ENCODE data around the gene SPAG9. TPM values are rescaled to one million over a fixed set of nuclear protein-coding genes. Genes with fewer than 3 reads are reported as not detected.

Gene SPAG9
- total and polyA plus RNA-seq, 2 experiments from 2014 or later: 13.7 to 45.0 TPM

DNA sequence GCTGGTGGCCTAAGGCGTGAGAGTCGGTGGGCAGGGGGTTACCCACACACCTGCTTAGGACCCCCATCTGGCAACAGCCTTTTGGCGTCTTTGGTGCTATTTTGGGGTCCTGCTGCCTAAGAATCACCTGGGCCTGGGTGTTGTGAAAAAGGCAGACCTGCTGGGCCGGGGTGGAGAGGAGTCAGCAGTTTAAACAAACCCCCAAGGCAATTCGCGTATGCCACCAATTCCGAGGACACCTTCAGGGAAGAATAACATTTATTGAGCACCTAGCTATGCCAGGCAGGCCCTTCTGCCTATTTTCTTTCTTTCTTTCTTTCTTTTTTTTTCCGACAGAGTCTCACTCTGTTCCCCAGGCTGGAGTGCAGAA lies 200.6 kb downstream of the SPAG9 start:
- H3K4me3 Mint-ChIP-seq: no peak overlapping the region
- H3K9me3 Mint-ChIP-seq: no peaks in the 10 kb centered on the region
- Histone ChIP-seq H4K20me1 (replicated peaks; ENCODE audit: insufficient read depth) (no peaks in the 10 kb centered on the region), H3F3A (replicated peaks; ENCODE audit: low read depth) (no peaks in the 10 kb centered on the region), H3K27ac (ENCODE audit: low read depth) (no peak overlapping the region), H3K9me2 (ENCODE audit: insufficient read depth) (no peaks in the 10 kb centered on the region), H3K4me3 (no peak overlapping the region), H3K79me2 (replicated peaks; ENCODE audit: insufficient read depth) (no peaks in the 10 kb centered on the region), H3K27me3 (ENCODE audit: insufficient read depth) (no peaks in the 10 kb centered on the region), H3K4me1 (ENCODE audit: insufficient read depth) (peaks cover 15% of the 10 kb centered on the region), H2AFZ (peak overlapping the region; percentile 85; the same call in 1 of the 2 replicates), H3K36me3 (ENCODE audit: insufficient read depth) (no peaks in the 10 kb centered on the region), H3K4me2 (peak overlapping the region; percentile 36; the same call in 1 of the 2 replicates)
- peaks cover 14% of the 10 kb centered on the region for H3K27me3 Mint-ChIP-seq (ENCODE audit: insufficient read depth, low read depth, poor library complexity)
- DNase-seq (ENCODE audit: low spot score) (no peak), ATAC-seq (no peak)
- peaks cover 49% of the 10 kb centered on the region for H3K4me1 Mint-ChIP-seq
- no peak overlapping the region for H3K27ac Mint-ChIP-seq
- H3K36me3 Mint-ChIP-seq (ENCODE audit: low read depth): no peaks in the 10 kb centered on the region
- no peak for TF ChIP-seq NANOG (IDR thresholded peaks at IDR 0.05; ENCODE audit: borderline replicate concordance)
- no peak for TF ChIP-seq CREB1 (CRISPR knock-in tag; IDR thresholded peaks at IDR 0.05; ENCODE audit: low read depth)
- TF ChIP-seq, protein P1, sequence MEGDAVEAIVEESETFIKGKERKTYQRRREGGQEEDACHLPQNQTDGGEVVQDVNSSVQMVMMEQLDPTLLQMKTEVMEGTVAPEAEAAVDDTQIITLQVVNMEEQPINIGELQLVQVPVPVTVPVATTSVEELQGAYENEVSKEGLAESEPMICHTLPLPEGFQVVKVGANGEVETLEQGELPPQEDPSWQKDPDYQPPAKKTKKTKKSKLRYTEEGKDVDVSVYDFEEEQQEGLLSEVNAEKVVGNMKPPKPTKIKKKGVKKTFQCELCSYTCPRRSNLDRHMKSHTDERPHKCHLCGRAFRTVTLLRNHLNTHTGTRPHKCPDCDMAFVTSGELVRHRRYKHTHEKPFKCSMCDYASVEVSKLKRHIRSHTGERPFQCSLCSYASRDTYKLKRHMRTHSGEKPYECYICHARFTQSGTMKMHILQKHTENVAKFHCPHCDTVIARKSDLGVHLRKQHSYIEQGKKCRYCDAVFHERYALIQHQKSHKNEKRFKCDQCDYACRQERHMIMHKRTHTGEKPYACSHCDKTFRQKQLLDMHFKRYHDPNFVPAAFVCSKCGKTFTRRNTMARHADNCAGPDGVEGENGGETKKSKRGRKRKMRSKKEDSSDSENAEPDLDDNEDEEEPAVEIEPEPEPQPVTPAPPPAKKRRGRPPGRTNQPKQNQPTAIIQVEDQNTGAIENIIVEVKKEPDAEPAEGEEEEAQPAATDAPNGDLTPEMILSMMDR (conservative IDR thresholded peaks at IDR 0.05; ENCODE audit: low read depth in 2 of 2): no peak
- TF ChIP-seq ZNF114 (CRISPR knock-in tag; IDR thresholded peaks at IDR 0.05): no peak
- no peak for TF ChIP-seq EZH2 (IDR thresholded peaks at IDR 0.05; ENCODE audit: low read depth, unreplicated experiment)
- TF ChIP-seq, protein P2, sequence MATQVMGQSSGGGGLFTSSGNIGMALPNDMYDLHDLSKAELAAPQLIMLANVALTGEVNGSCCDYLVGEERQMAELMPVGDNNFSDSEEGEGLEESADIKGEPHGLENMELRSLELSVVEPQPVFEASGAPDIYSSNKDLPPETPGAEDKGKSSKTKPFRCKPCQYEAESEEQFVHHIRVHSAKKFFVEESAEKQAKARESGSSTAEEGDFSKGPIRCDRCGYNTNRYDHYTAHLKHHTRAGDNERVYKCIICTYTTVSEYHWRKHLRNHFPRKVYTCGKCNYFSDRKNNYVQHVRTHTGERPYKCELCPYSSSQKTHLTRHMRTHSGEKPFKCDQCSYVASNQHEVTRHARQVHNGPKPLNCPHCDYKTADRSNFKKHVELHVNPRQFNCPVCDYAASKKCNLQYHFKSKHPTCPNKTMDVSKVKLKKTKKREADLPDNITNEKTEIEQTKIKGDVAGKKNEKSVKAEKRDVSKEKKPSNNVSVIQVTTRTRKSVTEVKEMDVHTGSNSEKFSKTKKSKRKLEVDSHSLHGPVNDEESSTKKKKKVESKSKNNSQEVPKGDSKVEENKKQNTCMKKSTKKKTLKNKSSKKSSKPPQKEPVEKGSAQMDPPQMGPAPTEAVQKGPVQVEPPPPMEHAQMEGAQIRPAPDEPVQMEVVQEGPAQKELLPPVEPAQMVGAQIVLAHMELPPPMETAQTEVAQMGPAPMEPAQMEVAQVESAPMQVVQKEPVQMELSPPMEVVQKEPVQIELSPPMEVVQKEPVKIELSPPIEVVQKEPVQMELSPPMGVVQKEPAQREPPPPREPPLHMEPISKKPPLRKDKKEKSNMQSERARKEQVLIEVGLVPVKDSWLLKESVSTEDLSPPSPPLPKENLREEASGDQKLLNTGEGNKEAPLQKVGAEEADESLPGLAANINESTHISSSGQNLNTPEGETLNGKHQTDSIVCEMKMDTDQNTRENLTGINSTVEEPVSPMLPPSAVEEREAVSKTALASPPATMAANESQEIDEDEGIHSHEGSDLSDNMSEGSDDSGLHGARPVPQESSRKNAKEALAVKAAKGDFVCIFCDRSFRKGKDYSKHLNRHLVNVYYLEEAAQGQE (IDR thresholded peaks at IDR 0.05; ENCODE audit: unreplicated experiment): no peak
- no peak for TF ChIP-seq JUNB (IDR thresholded peaks at IDR 0.05; ENCODE audit: unreplicated experiment)
- TF ChIP-seq POLR2AphosphoS5 (IDR thresholded peaks at IDR 0.05; ENCODE audit: low read depth): no peak
- TF ChIP-seq, protein P3, sequence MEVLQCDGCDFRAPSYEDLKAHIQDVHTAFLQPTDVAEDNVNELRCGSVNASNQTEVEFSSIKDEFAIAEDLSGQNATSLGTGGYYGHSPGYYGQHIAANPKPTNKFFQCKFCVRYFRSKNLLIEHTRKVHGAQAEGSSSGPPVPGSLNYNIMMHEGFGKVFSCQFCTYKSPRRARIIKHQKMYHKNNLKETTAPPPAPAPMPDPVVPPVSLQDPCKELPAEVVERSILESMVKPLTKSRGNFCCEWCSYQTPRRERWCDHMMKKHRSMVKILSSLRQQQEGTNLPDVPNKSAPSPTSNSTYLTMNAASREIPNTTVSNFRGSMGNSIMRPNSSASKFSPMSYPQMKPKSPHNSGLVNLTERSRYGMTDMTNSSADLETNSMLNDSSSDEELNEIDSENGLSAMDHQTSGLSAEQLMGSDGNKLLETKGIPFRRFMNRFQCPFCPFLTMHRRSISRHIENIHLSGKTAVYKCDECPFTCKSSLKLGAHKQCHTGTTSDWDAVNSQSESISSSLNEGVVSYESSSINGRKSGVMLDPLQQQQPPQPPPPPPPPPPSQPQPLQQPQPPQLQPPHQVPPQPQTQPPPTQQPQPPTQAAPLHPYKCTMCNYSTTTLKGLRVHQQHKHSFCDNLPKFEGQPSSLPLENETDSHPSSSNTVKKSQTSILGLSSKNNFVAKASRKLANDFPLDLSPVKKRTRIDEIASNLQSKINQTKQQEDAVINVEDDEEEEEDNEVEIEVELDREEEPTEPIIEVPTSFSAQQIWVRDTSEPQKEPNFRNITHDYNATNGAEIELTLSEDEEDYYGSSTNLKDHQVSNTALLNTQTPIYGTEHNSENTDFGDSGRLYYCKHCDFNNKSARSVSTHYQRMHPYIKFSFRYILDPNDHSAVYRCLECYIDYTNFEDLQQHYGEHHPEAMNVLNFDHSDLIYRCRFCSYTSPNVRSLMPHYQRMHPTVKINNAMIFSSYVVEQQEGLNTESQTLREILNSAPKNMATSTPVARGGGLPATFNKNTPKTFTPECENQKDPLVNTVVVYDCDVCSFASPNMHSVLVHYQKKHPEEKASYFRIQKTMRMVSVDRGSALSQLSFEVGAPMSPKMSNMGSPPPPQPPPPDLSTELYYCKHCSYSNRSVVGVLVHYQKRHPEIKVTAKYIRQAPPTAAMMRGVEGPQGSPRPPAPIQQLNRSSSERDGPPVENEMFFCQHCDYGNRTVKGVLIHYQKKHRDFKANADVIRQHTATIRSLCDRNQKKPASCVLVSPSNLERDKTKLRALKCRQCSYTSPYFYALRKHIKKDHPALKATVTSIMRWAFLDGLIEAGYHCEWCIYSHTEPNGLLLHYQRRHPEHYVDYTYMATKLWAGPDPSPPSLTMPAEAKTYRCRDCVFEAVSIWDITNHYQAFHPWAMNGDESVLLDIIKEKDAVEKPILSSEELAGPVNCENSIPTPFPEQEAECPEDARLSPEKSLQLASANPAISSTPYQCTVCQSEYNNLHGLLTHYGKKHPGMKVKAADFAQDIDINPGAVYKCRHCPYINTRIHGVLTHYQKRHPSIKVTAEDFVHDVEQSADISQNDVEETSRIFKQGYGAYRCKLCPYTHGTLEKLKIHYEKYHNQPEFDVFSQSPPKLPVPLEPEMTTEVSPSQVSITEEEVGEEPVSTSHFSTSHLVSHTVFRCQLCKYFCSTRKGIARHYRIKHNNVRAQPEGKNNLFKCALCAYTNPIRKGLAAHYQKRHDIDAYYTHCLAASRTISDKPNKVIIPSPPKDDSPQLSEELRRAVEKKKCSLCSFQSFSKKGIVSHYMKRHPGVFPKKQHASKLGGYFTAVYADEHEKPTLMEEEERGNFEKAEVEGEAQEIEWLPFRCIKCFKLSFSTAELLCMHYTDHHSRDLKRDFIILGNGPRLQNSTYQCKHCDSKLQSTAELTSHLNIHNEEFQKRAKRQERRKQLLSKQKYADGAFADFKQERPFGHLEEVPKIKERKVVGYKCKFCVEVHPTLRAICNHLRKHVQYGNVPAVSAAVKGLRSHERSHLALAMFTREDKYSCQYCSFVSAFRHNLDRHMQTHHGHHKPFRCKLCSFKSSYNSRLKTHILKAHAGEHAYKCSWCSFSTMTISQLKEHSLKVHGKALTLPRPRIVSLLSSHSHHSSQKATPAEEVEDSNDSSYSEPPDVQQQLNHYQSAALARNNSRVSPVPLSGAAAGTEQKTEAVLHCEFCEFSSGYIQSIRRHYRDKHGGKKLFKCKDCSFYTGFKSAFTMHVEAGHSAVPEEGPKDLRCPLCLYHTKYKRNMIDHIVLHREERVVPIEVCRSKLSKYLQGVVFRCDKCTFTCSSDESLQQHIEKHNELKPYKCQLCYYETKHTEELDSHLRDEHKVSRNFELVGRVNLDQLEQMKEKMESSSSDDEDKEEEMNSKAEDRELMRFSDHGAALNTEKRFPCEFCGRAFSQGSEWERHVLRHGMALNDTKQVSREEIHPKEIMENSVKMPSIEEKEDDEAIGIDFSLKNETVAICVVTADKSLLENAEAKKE (CRISPR knock-in tag; IDR thresholded peaks at IDR 0.05): no peak
- TF ChIP-seq, protein P4, sequence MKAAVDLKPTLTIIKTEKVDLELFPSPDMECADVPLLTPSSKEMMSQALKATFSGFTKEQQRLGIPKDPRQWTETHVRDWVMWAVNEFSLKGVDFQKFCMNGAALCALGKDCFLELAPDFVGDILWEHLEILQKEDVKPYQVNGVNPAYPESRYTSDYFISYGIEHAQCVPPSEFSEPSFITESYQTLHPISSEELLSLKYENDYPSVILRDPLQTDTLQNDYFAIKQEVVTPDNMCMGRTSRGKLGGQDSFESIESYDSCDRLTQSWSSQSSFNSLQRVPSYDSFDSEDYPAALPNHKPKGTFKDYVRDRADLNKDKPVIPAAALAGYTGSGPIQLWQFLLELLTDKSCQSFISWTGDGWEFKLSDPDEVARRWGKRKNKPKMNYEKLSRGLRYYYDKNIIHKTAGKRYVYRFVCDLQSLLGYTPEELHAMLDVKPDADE (IDR thresholded peaks at IDR 0.05): no peak
- TF ChIP-seq ZNF331 (CRISPR knock-in tag; IDR thresholded peaks at IDR 0.05; ENCODE audit: low read depth): no peak
- no peak for TF ChIP-seq EZH2phosphoT487 (IDR thresholded peaks at IDR 0.05; ENCODE audit: unreplicated experiment)
- no peak for TF ChIP-seq STAT1 (IDR thresholded peaks at IDR 0.05; ENCODE audit: unreplicated experiment)
